Neural cell (in vitro differentiated cells): ENCODE data around the gene PIGZ. TPM values are rescaled to one million over a fixed set of nuclear protein-coding genes. Genes with fewer than 3 reads are reported as not detected.

ENCODE experiments used
- H2AFZ ChIP-seq: fragments of 200-600, 300-800 bp; sonication (generic), shearing (Covaris generic); 2 replicates; pipeline ENCODE4 v1.6.0; 2014; ENCODE audit warnings: low read depth, mild to moderate bottlenecking, antibody characterized with exemption, low read length, moderate library complexity
- H3F3A ChIP-seq: fragments of 200-600 bp; shearing (Covaris generic); 2 replicates; pipeline ENCODE4 v1.6.1; 2016; ENCODE audit warnings: mild to moderate bottlenecking, moderate library complexity, mixed read lengths, antibody characterized with exemption, low read length; ENCODE audit not compliant: insufficient read depth, poor library complexity, severe bottlenecking
- H3K27ac ChIP-seq: fragments of 200-600, 300-800 bp; sonication (generic), shearing (Covaris generic); 2 replicates; pipeline ENCODE4 v1.5.1; 2014; ENCODE audit warnings: mild to moderate bottlenecking, low read length, moderate library complexity
- H3K27me3 ChIP-seq: fragments of 300-800, 200-600 bp; sonication (generic), shearing (Covaris generic); 2 replicates; pipeline ENCODE4 v1.6.0; 2014; ENCODE audit warnings: mild to moderate bottlenecking, low read depth, low read length, moderate library complexity; ENCODE audit not compliant: insufficient read depth
- H3K36me3 ChIP-seq: fragments of 300-800, 200-600 bp; sonication (generic), shearing (Covaris generic); 2 replicates; pipeline ENCODE4 v1.5.1; 2014; ENCODE audit warnings: mild to moderate bottlenecking, antibody characterized with exemption, low read length, moderate library complexity; ENCODE audit not compliant: insufficient read depth
- H3K4me2 ChIP-seq: fragments of 300-800, 200-600 bp; sonication (generic), shearing (Covaris generic); 2 replicates; pipeline ENCODE4 v1.6.0; 2014; ENCODE audit warnings: mild to moderate bottlenecking, low read length
- H3K4me3 ChIP-seq: fragments of 300-800, 200-600 bp; sonication (generic), shearing (Covaris generic); 2 replicates; pipeline ENCODE4 v1.5.1; 2014; ENCODE audit warnings: mild to moderate bottlenecking, low read length, moderate library complexity
- H3K79me2 ChIP-seq: fragments of 200-600 bp; shearing (Covaris generic); replicated peaks from 2 replicates; pipeline ENCODE4 v1.6.0; 2014; ENCODE audit warnings: mild to moderate bottlenecking, low read length, moderate library complexity; ENCODE audit not compliant: insufficient read depth
- H3K9ac ChIP-seq: fragments of 300-800, 200-600 bp; sonication (generic), shearing (Covaris generic); 2 replicates; pipeline ENCODE4 v1.6.1; 2016; ENCODE audit warnings: mild to moderate bottlenecking, low read length, mixed read lengths
- H3K9me2 ChIP-seq: fragments of 200-600 bp; shearing (Covaris generic); 2 replicates; pipeline ENCODE4 v1.6.1; 2016; ENCODE audit warnings: mild to moderate bottlenecking, low read length, mixed read lengths; ENCODE audit not compliant: insufficient read depth
- H3K9me3 ChIP-seq: fragments of 200-600, 300-800 bp; sonication (generic), shearing (Covaris generic); 2 replicates; pipeline ENCODE4 v1.6.1; 2016; ENCODE audit warnings: mild to moderate bottlenecking, mixed run types, low read length, moderate library complexity, mixed read lengths
- H4K20me1 ChIP-seq: fragments of 200-600 bp; shearing (Covaris generic); 2 replicates; pipeline ENCODE4 v1.6.1; 2016; ENCODE audit warnings: mild to moderate bottlenecking, mixed run types; ENCODE audit not compliant: insufficient read depth
- EP300 ChIP-seq: fragments of 450-650 bp; conservative IDR thresholded peaks from 2 replicates; pipeline ENCODE4 v1.6.1; 2014; ENCODE audit warnings: antibody characterized with exemption, mild to moderate bottlenecking, moderate library complexity; ENCODE audit not compliant: poor library complexity, severe bottlenecking
- EZH2 ChIP-seq: fragments of 200-600, 300-800 bp; shearing (Covaris generic), sonication (generic); IDR thresholded peaks from 2 replicates; pipeline ENCODE4 v1.6.1; 2014; ENCODE audit warnings: antibody characterized with exemption, low read length, borderline replicate concordance, mild to moderate bottlenecking; ENCODE audit not compliant: insufficient read depth, poor library complexity, severe bottlenecking
- MXI1 ChIP-seq: fragments of 450-650 bp; conservative IDR thresholded peaks from 2 replicates; pipeline ENCODE4 v1.6.1; 2014; ENCODE audit warnings: antibody characterized with exemption, mild to moderate bottlenecking; ENCODE audit not compliant: poor library complexity, severe bottlenecking
- POLR2AphosphoS5 ChIP-seq: IDR thresholded peaks from 2 replicates; pipeline ENCODE4 v1.6.1; 2012
- RAD21 ChIP-seq: fragments of 450-650 bp; conservative IDR thresholded peaks from 2 replicates; pipeline ENCODE4 v1.6.1; 2014; ENCODE audit warnings: antibody characterized with exemption, mild to moderate bottlenecking, moderate library complexity
- SMC3 ChIP-seq: fragments of 450-650 bp; conservative IDR thresholded peaks from 2 replicates; pipeline ENCODE4 v1.6.1; 2014; ENCODE audit warnings: antibody characterized with exemption, mild to moderate bottlenecking, moderate library complexity; ENCODE audit not compliant: poor library complexity
- TAF1 ChIP-seq: IDR thresholded peaks from 2 replicates; pipeline ENCODE4 v1.6.1; 2012; ENCODE audit warnings: low read depth
- polyA plus RNA-seq: library from polyadenylated mRNA; depleted of rRNA; stranded (reverse); fragments of >200 nt; gene quantifications from 2 replicates; pipeline ENCODE4 v1.2.3, GENCODE V29; 2014
- TF ChIP-seq, protein P1 (sequence below): IDR thresholded peaks from 2 replicates; pipeline ENCODE4 v1.6.1; 2012; ENCODE audit warnings: borderline replicate concordance
- TF ChIP-seq, protein P2 (sequence below): fragments of 450-650 bp; IDR thresholded peaks from 2 replicates; pipeline ENCODE4 v1.5.1; 2014; ENCODE audit warnings: antibody characterized with exemption, mild to moderate bottlenecking, moderate library complexity; ENCODE audit not compliant: poor library complexity, severe bottlenecking

Gene PIGZ
- polyA plus RNA-seq, 1 donor from 2014 or later: 6.5 TPM

- Histone ChIP-seq H2AFZ (no peak overlapping the region), H4K20me1 (no peaks in the 10 kb centered on the region), H3K4me3 (no peak overlapping the region), H3K79me2 (no peaks in the 10 kb centered on the region), H3K4me2 (no peak overlapping the region), H3F3A (no peaks in the 10 kb centered on the region), H3K9me3 (no peaks in the 10 kb centered on the region), H3K9me2 (no peaks in the 10 kb centered on the region), H3K9ac (no peak overlapping the region), H3K36me3 (peaks cover 3% of the 10 kb centered on the region), H3K27me3 (no peaks in the 10 kb centered on the region), H3K27ac (no peak overlapping the region)
- TF ChIP-seq EP300: no peak
- TF ChIP-seq, protein P1, sequence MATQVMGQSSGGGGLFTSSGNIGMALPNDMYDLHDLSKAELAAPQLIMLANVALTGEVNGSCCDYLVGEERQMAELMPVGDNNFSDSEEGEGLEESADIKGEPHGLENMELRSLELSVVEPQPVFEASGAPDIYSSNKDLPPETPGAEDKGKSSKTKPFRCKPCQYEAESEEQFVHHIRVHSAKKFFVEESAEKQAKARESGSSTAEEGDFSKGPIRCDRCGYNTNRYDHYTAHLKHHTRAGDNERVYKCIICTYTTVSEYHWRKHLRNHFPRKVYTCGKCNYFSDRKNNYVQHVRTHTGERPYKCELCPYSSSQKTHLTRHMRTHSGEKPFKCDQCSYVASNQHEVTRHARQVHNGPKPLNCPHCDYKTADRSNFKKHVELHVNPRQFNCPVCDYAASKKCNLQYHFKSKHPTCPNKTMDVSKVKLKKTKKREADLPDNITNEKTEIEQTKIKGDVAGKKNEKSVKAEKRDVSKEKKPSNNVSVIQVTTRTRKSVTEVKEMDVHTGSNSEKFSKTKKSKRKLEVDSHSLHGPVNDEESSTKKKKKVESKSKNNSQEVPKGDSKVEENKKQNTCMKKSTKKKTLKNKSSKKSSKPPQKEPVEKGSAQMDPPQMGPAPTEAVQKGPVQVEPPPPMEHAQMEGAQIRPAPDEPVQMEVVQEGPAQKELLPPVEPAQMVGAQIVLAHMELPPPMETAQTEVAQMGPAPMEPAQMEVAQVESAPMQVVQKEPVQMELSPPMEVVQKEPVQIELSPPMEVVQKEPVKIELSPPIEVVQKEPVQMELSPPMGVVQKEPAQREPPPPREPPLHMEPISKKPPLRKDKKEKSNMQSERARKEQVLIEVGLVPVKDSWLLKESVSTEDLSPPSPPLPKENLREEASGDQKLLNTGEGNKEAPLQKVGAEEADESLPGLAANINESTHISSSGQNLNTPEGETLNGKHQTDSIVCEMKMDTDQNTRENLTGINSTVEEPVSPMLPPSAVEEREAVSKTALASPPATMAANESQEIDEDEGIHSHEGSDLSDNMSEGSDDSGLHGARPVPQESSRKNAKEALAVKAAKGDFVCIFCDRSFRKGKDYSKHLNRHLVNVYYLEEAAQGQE: no peak
- no peak for TF ChIP-seq SMC3
- TF ChIP-seq MXI1: no peak
- no peak for TF ChIP-seq POLR2AphosphoS5
- TF ChIP-seq, protein P2, sequence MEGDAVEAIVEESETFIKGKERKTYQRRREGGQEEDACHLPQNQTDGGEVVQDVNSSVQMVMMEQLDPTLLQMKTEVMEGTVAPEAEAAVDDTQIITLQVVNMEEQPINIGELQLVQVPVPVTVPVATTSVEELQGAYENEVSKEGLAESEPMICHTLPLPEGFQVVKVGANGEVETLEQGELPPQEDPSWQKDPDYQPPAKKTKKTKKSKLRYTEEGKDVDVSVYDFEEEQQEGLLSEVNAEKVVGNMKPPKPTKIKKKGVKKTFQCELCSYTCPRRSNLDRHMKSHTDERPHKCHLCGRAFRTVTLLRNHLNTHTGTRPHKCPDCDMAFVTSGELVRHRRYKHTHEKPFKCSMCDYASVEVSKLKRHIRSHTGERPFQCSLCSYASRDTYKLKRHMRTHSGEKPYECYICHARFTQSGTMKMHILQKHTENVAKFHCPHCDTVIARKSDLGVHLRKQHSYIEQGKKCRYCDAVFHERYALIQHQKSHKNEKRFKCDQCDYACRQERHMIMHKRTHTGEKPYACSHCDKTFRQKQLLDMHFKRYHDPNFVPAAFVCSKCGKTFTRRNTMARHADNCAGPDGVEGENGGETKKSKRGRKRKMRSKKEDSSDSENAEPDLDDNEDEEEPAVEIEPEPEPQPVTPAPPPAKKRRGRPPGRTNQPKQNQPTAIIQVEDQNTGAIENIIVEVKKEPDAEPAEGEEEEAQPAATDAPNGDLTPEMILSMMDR: no peak
- no peak for TF ChIP-seq EZH2
- no peak for TF ChIP-seq TAF1
- TF ChIP-seq RAD21: no peak
These were observed 40.8 kb downstream of the PIGZ start for GRCh38 chr3:196927571-196928453.

GRCh38 chr3:196920733-196921132, 47.9 kb downstream of the PIGZ start:
- H3K9me2 ChIP-seq: no peaks in the 10 kb centered on the region
- H3K4me2 ChIP-seq: no peak overlapping the region
- H3K36me3 ChIP-seq: no peaks in the 10 kb centered on the region
- no peaks in the 10 kb centered on the region for H3K9me3 ChIP-seq
- TF ChIP-seq, protein P1: no peak
- no peak for TF ChIP-seq EZH2
- TF ChIP-seq RAD21: no peak
- no peak for TF ChIP-seq EP300
- TF ChIP-seq TAF1: no peak
- TF ChIP-seq MXI1: no peak
- H3F3A ChIP-seq: no peaks in the 10 kb centered on the region
- no peaks in the 10 kb centered on the region for H4K20me1 ChIP-seq
- H3K27me3 ChIP-seq: no peaks in the 10 kb centered on the region
- H3K27ac ChIP-seq: no peak overlapping the region
- no peak overlapping the region for H3K9ac ChIP-seq
- no peak overlapping the region for H2AFZ ChIP-seq
- no peaks in the 10 kb centered on the region for H3K79me2 ChIP-seq
- H3K4me3 ChIP-seq: no peak overlapping the region
